ENCODE measurements around the gene CCDC32.

CCDC32 gene

DNA sequence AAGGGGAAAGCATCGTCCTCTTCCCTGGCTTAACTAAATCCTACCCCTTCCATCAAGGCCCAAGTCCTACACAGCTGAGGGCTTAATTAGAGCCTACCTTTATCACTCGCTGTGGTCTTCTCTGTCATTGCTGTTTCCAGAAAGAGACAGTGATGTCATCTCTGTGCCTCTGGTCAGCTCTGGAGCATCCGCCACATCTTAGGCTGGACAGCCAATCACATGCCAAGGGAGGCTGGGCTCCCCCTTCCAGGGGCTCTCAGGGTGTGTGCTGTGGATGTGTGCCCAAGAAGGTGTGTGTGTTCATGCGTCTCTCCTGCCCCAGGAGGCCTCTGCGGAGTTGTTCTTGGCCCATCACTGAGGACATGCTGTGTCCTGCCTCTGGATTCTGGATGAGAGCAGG is 51.2 kb downstream of the CCDC32 start:
- DNase-seq = no peak

- DNase-seq = no peak
These were observed 52.4 kb downstream of the CCDC32 start for GRCh38 chr15:40512440-40512839.

- DNase-seq = peak in 33 of 51 donors; percentile 2 to 56 (median 27)
These were observed 53.2 kb downstream of the CCDC32 start for GRCh38 chr15:40511472-40512133.

DNA sequence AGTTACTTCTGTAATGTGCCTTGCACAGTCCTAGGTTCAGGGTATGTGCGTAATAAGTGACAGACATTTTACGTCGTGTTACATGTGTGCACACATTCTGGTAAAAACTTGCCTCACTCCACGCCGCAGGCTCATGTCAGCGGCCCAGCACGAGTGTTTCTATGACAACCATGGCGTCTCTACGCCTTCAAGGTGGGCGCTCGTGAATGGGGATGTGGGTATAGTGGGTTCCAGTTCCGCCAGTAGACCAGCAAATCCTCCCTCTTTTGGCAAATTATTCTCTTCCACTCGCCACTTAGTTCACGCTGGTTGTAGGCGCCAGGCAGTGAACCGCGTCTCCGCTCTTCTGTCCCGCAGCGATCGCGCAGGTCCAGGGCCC is 53.8 kb downstream of the CCDC32 start:
- peak in 6 of 51 donors; percentile 15 to 34 (median 22) for DNase-seq

DNA sequence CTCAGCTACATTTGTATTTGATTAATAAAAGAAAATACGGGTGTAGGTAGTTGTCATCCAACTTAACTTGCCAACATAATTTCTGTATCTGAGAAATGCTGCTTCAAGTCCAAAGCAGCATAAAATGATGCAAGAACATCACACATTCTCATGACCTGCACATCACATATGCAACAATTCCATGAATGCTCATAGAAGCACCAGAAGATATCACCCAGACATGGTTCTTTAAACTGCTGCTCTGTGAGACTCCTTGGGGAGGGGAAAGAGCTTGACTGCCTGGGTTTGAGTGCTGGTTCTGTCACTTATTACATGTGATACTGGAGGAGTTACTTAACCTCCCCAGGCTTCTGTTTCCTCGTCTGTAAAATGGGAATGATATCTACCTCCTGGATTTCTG is 54.6 kb downstream of the CCDC32 start:
- no peak for DNase-seq

DNA sequence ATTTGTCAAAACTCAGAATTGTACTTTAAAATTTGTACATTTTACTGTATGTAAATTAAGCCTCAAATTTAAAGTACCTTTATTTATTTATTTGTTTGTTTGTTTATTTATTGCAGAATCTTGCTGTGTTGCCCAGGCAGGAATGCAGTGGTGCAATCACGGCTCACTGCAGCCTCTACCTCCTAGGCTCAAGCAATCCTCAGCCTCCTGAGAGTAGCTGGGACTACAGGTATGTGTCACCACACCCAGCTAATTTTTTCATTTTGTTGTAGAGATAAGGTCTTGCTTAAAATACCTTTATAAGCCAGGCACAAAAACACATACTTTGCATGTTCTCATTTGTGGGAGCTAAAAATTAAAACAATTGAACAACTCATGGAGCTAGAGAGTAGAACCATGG is 56.6 kb downstream of the CCDC32 start:
- no peak for DNase-seq

DNA sequence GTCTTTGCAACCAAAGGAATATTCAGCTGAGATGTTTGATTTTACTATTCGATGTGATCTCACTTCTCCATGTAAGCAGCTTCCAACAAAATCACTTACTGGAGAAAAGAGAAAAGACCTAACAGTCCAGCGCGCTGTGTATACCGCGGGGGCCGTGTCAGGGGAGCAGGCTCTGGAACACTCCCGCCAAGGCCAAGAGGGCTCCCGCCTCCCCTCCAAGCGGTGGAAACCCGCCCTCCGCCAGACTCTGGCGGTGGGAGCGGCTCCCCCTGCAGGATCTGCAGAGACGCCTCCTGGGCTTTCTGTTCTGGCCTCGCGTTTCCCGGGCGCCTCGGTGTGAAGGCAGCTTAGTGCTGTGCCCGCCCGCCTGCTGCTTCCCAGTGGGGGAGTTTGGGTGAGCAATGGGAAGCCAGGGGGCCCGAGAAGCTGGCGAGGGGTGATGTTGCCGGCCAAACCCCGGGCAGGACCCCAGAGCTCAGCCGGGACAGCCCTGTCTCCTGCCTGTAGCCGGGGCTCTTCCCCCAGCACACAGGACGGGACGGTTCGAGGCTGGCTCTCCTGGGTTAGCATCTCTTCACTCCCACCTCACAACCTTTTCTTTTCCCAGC is 57.8 kb downstream of the CCDC32 start:
- peak in 45 of 51 donors; percentile 8 to 82 (median 55) for DNase-seq
